Upper lobe of right lung (tissue), 1 donor: ENCODE data around the gene ENAH. TPM values are rescaled to one million over a fixed set of nuclear protein-coding genes. Genes with fewer than 3 reads are reported as not detected.

Experiments used
- ATAC-seq: fragments of 200-7000 bp; cut with Tn5 transposase; one replicate; pipeline ENCODE4 v1.9.1; 2020; ENCODE audit warnings: mild to moderate bottlenecking, moderate library complexity
- DNase-seq: peaks from one replicate; pipeline ENCODE4 v3.0.0-alpha.2; 2020
- H3K27ac ChIP-seq: fragments of 200-600 bp; one replicate; pipeline ENCODE4 v1.8.0; 2022
- H3K27me3 ChIP-seq: fragments of 200-600 bp; one replicate; pipeline ENCODE4 v1.8.0; 2022; ENCODE audit warnings: mild to moderate bottlenecking
- H3K36me3 ChIP-seq: fragments of 200-600 bp; one replicate; pipeline ENCODE4 v1.8.0; 2022
- H3K4me1 ChIP-seq: fragments of 200-600 bp; one replicate; pipeline ENCODE4 v1.8.0; 2022
- H3K4me3 ChIP-seq: fragments of 200-600 bp; one replicate; pipeline ENCODE4 v1.8.0; 2022; ENCODE audit warnings: mild to moderate bottlenecking
- H3K9me3 ChIP-seq: fragments of 200-600 bp; one replicate; pipeline ENCODE4 v1.8.0; 2022
- CTCF ChIP-seq: fragments of 200-600 bp; IDR thresholded peaks from one replicate; pipeline ENCODE4 v1.8.0; 2022; ENCODE audit warnings: antibody characterized with exemption
- intact Hi-C: fragments of 100-400 bp; cut with DNase I; formaldehyde crosslinking; loops from one replicate; pipeline ENCODE4 v1.11.0; 2022
- total RNA-seq: library from RNA; stranded (reverse); fragmentation: NEBNext Ultra II Directional; extraction: Animal tissue kit (Norgen Biotek cat#: 25700); gene quantifications from one replicate; pipeline ENCODE4 v1.2.1, GENCODE V29; 2021
- donor health status: DM: no; HTN: yes; CAD: no; lungs with severe emphysema.

ENAH gene
- total RNA-seq, 1 donor from 2014 or later = 67.4 TPM

DNA sequence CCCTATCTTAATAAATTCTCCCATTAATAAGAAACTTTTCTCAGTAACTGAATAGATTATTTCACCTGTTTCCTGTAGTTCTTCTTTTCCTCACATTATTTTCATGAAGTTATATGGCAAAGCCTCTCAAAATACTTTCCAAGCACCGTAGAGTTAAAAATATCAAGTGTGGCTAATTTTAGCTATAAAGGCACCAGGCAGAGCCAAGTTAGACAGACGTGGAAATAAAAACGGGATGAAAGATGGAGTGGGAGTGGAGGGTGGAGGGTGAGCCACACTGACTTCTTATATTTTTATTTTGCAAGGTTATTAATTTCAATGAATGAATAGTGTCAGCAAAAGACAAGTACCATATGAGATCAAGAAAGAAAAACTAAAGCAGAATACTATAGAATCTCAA is 71.7 kb downstream of the ENAH start:
- no peak overlapping the region for H3K27ac ChIP-seq
- DNase-seq (no peak), ATAC-seq (no peak)
- no peaks in the 10 kb centered on the region for H3K27me3 ChIP-seq
- intact Hi-C loops = no loop called here
- H3K4me1 ChIP-seq = peaks cover 9% of the 10 kb centered on the region
- H3K36me3 ChIP-seq = no peaks in the 10 kb centered on the region
- TF ChIP-seq CTCF = no peak
- no peak overlapping the region for H3K4me3 ChIP-seq
- no peaks in the 10 kb centered on the region for H3K9me3 ChIP-seq

- no peaks in the 10 kb centered on the region for H3K36me3 ChIP-seq
- H3K4me3 ChIP-seq = no peak overlapping the region
- H3K27ac ChIP-seq = no peak overlapping the region
- DNase-seq = no peak
- no peak for TF ChIP-seq CTCF
- peaks cover 9% of the 10 kb centered on the region for H3K4me1 ChIP-seq
- ATAC-seq = no peak
- intact Hi-C loops = no loop called here
- no peaks in the 10 kb centered on the region for H3K27me3 ChIP-seq
- H3K9me3 ChIP-seq = no peaks in the 10 kb centered on the region
These were observed 72.5 kb downstream of the ENAH start for GRCh38 chr1:225580238-225581099.

GRCh38 chr1:225578251-225578977 is 74.5 kb downstream of the ENAH start:
- H3K27ac ChIP-seq = no peak overlapping the region
- H3K4me3 ChIP-seq = no peak overlapping the region
- H3K27me3 ChIP-seq = no peaks in the 10 kb centered on the region
- H3K36me3 ChIP-seq = no peaks in the 10 kb centered on the region
- no peak for ATAC-seq
- TF ChIP-seq CTCF = no peak
- H3K4me1 ChIP-seq = peaks cover 9% of the 10 kb centered on the region
- intact Hi-C loops = no loop called here
- H3K9me3 ChIP-seq = no peaks in the 10 kb centered on the region
- no peak for DNase-seq

DNA sequence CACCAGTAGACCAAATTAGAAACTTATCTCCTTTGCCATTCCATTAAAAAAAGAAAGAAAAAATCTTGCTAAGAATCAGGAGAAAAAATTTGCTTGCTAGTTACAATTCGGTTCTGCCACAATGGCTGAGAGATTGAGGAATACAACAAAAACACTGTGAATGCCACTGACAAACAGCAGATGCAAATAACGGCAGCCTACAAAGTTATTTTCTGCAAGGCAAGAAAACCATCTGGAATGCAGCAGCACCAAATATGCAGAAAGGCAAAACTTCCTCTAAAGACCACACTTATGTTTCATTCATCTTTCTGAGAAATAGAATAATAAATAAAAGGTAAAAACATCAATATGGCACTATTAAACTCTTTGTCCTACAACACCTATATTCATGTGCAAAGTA is 75.7 kb downstream of the ENAH start:
- intact Hi-C loops = no loop called here
- Histone ChIP-seq H3K27ac (no peak overlapping the region), H3K9me3 (no peaks in the 10 kb centered on the region), H3K4me3 (no peak overlapping the region), H3K4me1 (peaks cover 9% of the 10 kb centered on the region), H3K36me3 (no peaks in the 10 kb centered on the region), H3K27me3 (no peaks in the 10 kb centered on the region)
- no peak for TF ChIP-seq CTCF
- no peak for DNase-seq
- no peak for ATAC-seq

GRCh38 chr1:225573216-225573615 is 79.7 kb downstream of the ENAH start:
- Histone ChIP-seq H3K36me3 (no peaks in the 10 kb centered on the region), H3K4me1 (peaks cover 3% of the 10 kb centered on the region), H3K9me3 (no peaks in the 10 kb centered on the region), H3K4me3 (no peak overlapping the region), H3K27me3 (no peaks in the 10 kb centered on the region), H3K27ac (no peak overlapping the region)
- intact Hi-C loops = no loop called here
- DNase-seq = no peak
- ATAC-seq = no peak
- TF ChIP-seq CTCF = no peak
